GM19328 (cell line): ENCODE results near the gene MEIOSIN.
"Not testable (repeated sequence)": the region's sequence is repeated elsewhere in the genome, so short reads cannot be mapped to it uniquely, and the experiment has no call there.

Experiments
- ATAC-seq: cut with Tn5 transposase; IDR thresholded peaks from one replicate; pipeline ENCODE4 v1.9.1; 2021; ENCODE audit warnings: mild to moderate bottlenecking, moderate library complexity; ENCODE audit not compliant: unreplicated experiment

The MEIOSIN gene

GRCh38 chr19:45733160-45733810, at the start of gene MEIOSIN:
TSS of gene MEIOSIN (plus strand) at chr19:45733439. CDS start at chr19:45735377, 1,938 bp downstream.
- ATAC-seq: no peak

GRCh38 chr19:45685045-45685444, 48.2 kb upstream of the MEIOSIN start:
- not testable (repeated sequence) for ATAC-seq

- ATAC-seq: no peak
These were observed 45.6 kb upstream of the MEIOSIN start for GRCh38 chr19:45687599-45687998.

GRCh38 chr19:45691516-45692186, 41.6 kb upstream of the MEIOSIN start, which contains the start of gene SNRPD2:
TSS of gene SNRPD2 (minus strand) at chr19:45691953. CDS start at chr19:45691888, 65 bp downstream.
- ATAC-seq: peak; percentile 61

- ATAC-seq: peak; percentile 82
These were observed 40.8 kb upstream of the MEIOSIN start, which contains the start of gene QPCTL for GRCh38 chr19:45692187-45693105. TSS of gene QPCTL (plus strand) at chr19:45692666. CDS start at chr19:45692704, 38 bp downstream.

- ATAC-seq: no peak
These were observed 40.0 kb upstream of the MEIOSIN start for GRCh38 chr19:45693106-45693788.

- ATAC-seq: no peak
These were observed 31.6 kb upstream of the MEIOSIN start for GRCh38 chr19:45701676-45702075.

GRCh38 chr19:45705115-45705514, 28.1 kb upstream of the MEIOSIN start:
- ATAC-seq: no peak

- no peak for ATAC-seq
These were observed 27.4 kb upstream of the MEIOSIN start for GRCh38 chr19:45705710-45706415.

- no peak for ATAC-seq
These were observed 22.7 kb upstream of the MEIOSIN start for GRCh38 chr19:45710356-45711130.

GRCh38 chr19:45711851-45712698, 21.2 kb upstream of the MEIOSIN start:
- no peak for ATAC-seq

- no peak for ATAC-seq
These were observed 20.6 kb upstream of the MEIOSIN start for GRCh38 chr19:45712699-45713067.

GRCh38 chr19:45713141-45713540, 20.1 kb upstream of the MEIOSIN start:
- ATAC-seq: no peak

GRCh38 chr19:45715139-45715538, 18.1 kb upstream of the MEIOSIN start:
- no peak for ATAC-seq

- ATAC-seq: no peak
These were observed 16.7 kb upstream of the MEIOSIN start for GRCh38 chr19:45716359-45717130.

- peak; percentile 93 for ATAC-seq
These were observed 15.9 kb upstream of the MEIOSIN start for GRCh38 chr19:45717131-45717982.
